Colonic mucosa (tissue), 4 donors: ENCODE measurements around the gene ZNF415. TPM values are rescaled to one million over a fixed set of nuclear protein-coding genes. Genes with fewer than 3 reads are reported as not detected.

Experiments
- DNase-seq: peaks from one replicate; pipeline ENCODE4 v3.0.0-alpha.2; 2020
- H3K27ac ChIP-seq: fragments of 200-600 bp; one replicate; pipeline ENCODE4 v1.8.0; 2021
- H3K27me3 ChIP-seq: fragments of 200-600 bp; one replicate; pipeline ENCODE4 v1.8.0; 2021
- H3K36me3 ChIP-seq: fragments of 200-600 bp; one replicate; pipeline ENCODE4 v1.8.0; 2021
- H3K4me1 ChIP-seq: fragments of 200-600 bp; one replicate; pipeline ENCODE4 v1.8.0; 2021; ENCODE audit warnings: mild to moderate bottlenecking
- H3K4me3 ChIP-seq: fragments of 200-600 bp; one replicate; pipeline ENCODE4 v1.8.0; 2021
- H3K9ac ChIP-seq, 2 donors: one replicate each; pipeline ENCODE4 v1.7.0; 2013; ENCODE audit warnings: control low read depth in 2 of 2, low read depth in 2 of 2, low read length in 2 of 2
- H3K9me3 ChIP-seq: fragments of 200-600 bp; one replicate; pipeline ENCODE4 v1.8.0; 2021
- CTCF ChIP-seq: fragments of 200-600 bp; IDR thresholded peaks from one replicate; pipeline ENCODE4 v1.8.0; 2022; ENCODE audit warnings: antibody characterized with exemption, mild to moderate bottlenecking
- intact Hi-C: fragments of 100-400 bp; cut with DNase I; formaldehyde crosslinking; loops from one replicate; pipeline ENCODE4 v1.14.1; 2022
- total RNA-seq, 2 donors: library from RNA; stranded (reverse); fragmentation: NEBNext Ultra II Directional in 1 of 2; extraction: Animal tissue kit (Norgen Biotek cat#: 25700) in 1 of 2; gene quantifications; one replicate each; pipeline ENCODE4 v1.2.1, GENCODE V29; 2021
- donor health status: healthy.
- donor health status: DM: no; HTN: no; CAD: no.
- donor health status: DM: no; HTN: no; CAD: no.

ZNF415 gene
- total RNA-seq, 2 donors from 2014 or later: 2.0 to 4.9 TPM

- Histone ChIP-seq H3K27me3 (no peaks in the 10 kb centered on the region), H3K4me1 (no peaks in the 10 kb centered on the region), H3K4me3 (no peak overlapping the region), H3K9ac (no peak overlapping the region), H3K36me3 (peaks cover 20% of the 10 kb centered on the region), H3K9me3 (peaks cover 20% of the 10 kb centered on the region), H3K27ac (no peak overlapping the region)
- no peak for DNase-seq
- TF ChIP-seq CTCF: no peak
- intact Hi-C loops: no loop called here
These were observed 64.5 kb downstream of the ZNF415 start for GRCh38 chr19:53068199-53068598.

DNA sequence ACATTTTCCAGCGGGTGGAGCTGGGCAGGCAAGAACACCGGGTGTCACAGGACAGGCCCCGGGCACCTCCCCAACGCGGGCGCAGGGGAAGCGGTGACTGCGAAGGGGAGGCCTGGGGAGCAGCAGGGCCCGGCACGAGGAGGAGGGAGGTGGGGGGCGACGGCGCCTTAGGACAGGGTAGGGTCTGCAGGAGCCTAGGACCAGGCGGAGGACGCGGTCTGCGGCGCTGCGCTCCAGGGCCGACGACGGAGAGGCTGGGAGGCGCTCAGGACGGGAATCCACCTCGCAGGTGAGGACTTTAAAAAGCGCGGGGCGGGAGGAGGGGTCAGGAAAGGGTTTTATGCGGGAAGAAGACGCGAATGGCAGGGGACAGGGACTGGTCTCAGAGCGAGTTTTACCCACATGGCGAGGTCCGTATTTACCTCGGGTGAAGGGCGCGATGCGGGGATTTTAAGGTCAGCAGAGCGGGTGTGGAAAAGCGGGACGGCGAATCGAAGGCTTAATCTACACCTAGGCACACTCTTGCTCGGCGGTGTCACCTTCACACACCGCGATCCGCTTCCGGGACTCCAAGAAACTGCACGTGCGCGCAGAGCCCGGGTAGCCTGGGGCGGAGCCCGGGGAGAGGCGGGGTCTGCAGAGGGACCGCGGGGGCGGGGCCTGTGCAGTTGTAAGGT lies 74.7 kb downstream of the ZNF415 start:
- no peak for DNase-seq
- Histone ChIP-seq H3K4me3 (no peak overlapping the region), H3K27ac (no peak overlapping the region), H3K36me3 (no peaks in the 10 kb centered on the region), H3K9ac (no peak overlapping the region), H3K9me3 (no peaks in the 10 kb centered on the region), H3K4me1 (no peaks in the 10 kb centered on the region), H3K27me3 (no peaks in the 10 kb centered on the region)
- intact Hi-C loops: no loop called here
- TF ChIP-seq CTCF: no peak

Other genes starting within 250 kb of the ZNF415 start
- 10 to 100 TPM in 1 of 2 donors, 1 to 10 TPM in 1; 4.6 to 21.3 TPM for gene ZNF320, start 235.3 kb downstream of the ZNF415 start, total RNA-seq
- 10 to 100 TPM in 1 of 2 donors, 1 to 10 TPM in 1; 9.5 to 17.0 TPM for gene ZNF888, start 209.5 kb downstream of the ZNF415 start, total RNA-seq
- 10 to 100 TPM; 10.8 to 21.4 TPM for gene ZNF816, start 170.0 kb downstream of the ZNF415 start, total RNA-seq
- gene ERVV-1, start 119.0 kb downstream of the ZNF415 start, total RNA-seq: not detected
- not detected for gene ERVV-2, start 88.2 kb downstream of the ZNF415 start, total RNA-seq
- 10 to 100 TPM; 15.5 to 20.9 TPM for gene ZNF160, start 29.5 kb downstream of the ZNF415 start, total RNA-seq
- gene ZNF347, start 26.1 kb upstream of the ZNF415 start, total RNA-seq: 1 to 10 TPM; 6.2 to 7.6 TPM
- gene ZNF665, start 60.4 kb upstream of the ZNF415 start, total RNA-seq: 1 to 10 TPM; 1.6 to 2.2 TPM
- 1 to 10 TPM; 5.8 to 7.1 TPM for gene ZNF677, start 122.0 kb upstream of the ZNF415 start, total RNA-seq
- gene VN1R2, start 125.4 kb upstream of the ZNF415 start, total RNA-seq: not detected
- not detected for gene VN1R4, start 134.8 kb upstream of the ZNF415 start, total RNA-seq
- 1 to 10 TPM; 7.7 to 7.9 TPM for gene ZNF845, start 200.8 kb upstream of the ZNF415 start, total RNA-seq
- gene ZNF525, start 232.8 kb upstream of the ZNF415 start, total RNA-seq: 10 to 100 TPM in 1 of 2 donors, 1 to 10 TPM in 1; 9.4 to 13.9 TPM